ENCODE data around the gene CCKAR. TPM values are rescaled to one million over a fixed set of nuclear protein-coding genes. Genes with fewer than 3 reads are reported as not detected.

Gene CCKAR
- total RNA-seq, 1 donor from 2014 or later = not detected

DNA sequence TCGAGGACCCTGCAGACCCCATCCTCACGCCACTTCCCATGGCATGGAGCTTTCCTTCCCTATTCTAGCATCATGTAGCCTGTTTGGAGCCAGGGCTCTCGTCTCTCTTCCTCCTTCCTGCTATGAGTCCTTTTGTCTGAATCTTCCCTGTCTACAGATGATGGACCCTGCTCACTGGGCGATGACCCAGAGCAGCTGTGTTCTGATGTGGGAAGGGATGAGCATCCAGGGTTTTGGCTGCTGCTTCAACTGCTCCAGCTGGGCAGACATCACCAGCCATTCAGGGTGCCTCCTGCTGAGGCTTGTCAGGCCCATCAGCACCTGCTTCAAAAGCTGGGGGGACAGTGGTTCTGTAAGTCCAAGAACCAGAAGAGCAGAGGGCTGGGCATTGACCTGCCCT is 3.2 kb upstream of the CCKAR start:
- H3K27me3 ChIP-seq (ENCODE audit: control insufficient read depth in 3 of 3, insufficient read depth in 3 of 3, low read length in 3 of 3) = peaks cover 0 to 16% (median 4%) of the 10 kb centered on the region in 3 donors
- no peaks in the 10 kb centered on the region for H3K9me3 ChIP-seq (ENCODE audit: control insufficient read depth in 3 of 3, low read length in 3 of 3)

DNA sequence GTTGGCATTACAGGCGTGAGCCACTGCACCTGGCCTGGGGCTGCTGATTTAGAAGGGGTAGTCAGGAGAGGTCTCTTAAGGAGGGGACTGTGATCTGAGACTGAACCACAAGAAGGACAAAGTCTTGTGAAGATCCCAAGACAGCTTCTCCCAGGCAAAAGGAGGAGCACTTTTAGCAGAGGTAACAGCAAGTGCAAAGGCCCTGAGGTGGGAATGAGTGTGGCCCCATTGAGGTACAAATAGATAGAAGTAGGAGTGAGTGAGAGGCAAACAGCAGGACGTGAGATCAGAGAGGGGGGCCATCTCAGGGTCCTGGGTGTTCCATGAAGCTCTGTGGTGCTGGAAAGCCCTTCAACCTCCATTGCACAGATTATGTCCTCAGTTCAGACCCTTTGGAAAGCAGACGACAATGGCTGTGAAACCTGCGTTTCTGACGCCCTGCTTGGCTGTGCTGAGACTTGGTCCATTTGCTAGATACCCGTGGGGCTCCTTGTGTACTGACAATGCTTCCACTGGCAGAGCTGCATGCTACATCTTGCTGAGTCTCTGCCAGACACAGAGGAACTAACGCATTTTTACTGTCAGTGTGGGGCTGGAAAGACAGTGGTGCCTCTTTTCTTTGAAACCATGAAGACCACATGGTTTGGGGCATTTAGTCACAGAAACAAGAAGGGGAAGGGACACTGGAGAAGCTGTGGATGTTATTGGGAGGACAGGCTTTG is 1.3 kb upstream of the CCKAR start:
- Histone ChIP-seq H3K36me3 (ENCODE audit: control insufficient read depth in 3 of 3, insufficient read depth in 3 of 3, low read length in 3 of 3) (no peaks in the 10 kb centered on the region), H3K4me3 (ENCODE audit: low read length in 3 of 3) (no peak overlapping the region), H3K27ac (ENCODE audit: low read depth, low read length) (no peak overlapping the region), H3K27me3 (ENCODE audit: control insufficient read depth in 3 of 3, insufficient read depth in 3 of 3, low read length in 3 of 3) (peaks cover 0 to 16% (median 9%) of the 10 kb centered on the region in 3 donors), H3K9ac (ENCODE audit: low read depth in 1 of 3, low read length in 3 of 3) (no peak overlapping the region), H3K9me3 (ENCODE audit: control insufficient read depth in 3 of 3, low read length in 3 of 3) (no peaks in the 10 kb centered on the region), H3K4me1 (ENCODE audit: control insufficient read depth in 3 of 3, insufficient read depth in 3 of 3, low read length in 3 of 3) (no peaks in the 10 kb centered on the region)

More for the DNA sequence above, 3.2 kb upstream of the CCKAR start:
- no peak overlapping the region for H3K9ac ChIP-seq (ENCODE audit: low read depth in 1 of 3, low read length in 3 of 3)
- H3K4me3 ChIP-seq (ENCODE audit: low read length in 3 of 3) = no peak overlapping the region
- no peaks in the 10 kb centered on the region for H3K4me1 ChIP-seq (ENCODE audit: control insufficient read depth in 3 of 3, insufficient read depth in 3 of 3, low read length in 3 of 3)
- H3K27ac ChIP-seq (ENCODE audit: low read depth, low read length) = no peak overlapping the region
- no peaks in the 10 kb centered on the region for H3K36me3 ChIP-seq (ENCODE audit: control insufficient read depth in 3 of 3, insufficient read depth in 3 of 3, low read length in 3 of 3)

DNA sequence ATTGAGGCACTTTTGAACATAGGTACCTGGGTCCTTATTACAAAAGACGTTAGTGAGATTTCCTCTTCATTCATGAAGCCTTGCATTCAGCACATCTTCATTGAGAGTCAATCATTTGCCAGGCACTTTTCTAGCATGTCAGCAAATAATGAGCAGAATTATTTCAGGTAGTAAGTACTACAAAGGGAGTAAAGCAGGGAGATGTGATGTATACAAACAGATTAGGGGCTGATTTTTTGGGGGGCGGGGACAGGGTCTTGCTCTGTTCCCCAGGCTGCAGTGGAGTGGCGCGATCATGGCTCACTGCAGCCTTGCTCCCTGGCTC is 638 bp upstream of the CCKAR start:
- H3K27me3 ChIP-seq (ENCODE audit: control insufficient read depth in 3 of 3, insufficient read depth in 3 of 3, low read length in 3 of 3) = peaks cover 0 to 16% (median 9%) of the 10 kb centered on the region in 3 donors

DNA sequence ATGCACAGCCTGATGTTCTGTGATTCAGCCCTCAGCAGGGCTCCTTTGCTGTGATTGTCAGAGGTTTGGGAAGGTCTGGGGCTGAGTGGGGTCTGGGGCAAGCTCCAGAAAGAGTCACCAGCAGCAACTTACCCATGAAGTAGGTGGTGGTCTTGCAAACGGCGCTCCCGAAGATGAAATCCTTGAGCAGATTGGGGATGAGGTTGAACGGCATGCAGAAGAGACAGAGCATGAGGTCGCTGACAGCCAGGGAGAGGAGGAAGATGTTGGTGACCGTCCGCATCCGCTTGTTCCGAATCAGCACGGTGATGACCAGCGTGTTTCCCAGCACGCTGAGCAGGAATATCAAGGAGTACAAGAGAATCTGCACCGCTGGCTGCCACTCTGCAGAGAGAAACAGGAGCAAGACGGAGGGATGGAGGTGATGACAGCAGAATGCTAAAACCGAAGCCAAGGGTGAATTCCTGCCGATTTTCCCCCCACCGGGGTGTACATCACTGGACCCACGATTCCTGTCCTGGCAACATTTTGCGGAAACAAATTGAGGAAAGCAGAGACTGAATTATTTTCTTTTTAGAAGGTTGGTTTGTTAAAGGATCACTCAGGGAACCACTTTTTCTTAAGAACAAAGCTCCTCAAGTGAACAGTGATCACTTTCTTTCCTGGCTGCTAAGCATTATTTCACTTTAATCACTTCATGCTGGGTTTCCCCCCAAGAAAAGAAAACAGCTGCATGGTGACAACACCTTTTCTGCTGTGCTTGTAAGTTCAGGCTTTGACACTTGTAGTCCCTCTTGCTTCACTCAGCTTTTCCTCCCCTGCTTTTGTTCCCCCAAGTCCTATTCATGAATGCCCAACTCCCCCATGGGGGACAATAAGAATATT is 941 bp downstream of the CCKAR start:
- Histone ChIP-seq H3K4me1 (ENCODE audit: control insufficient read depth in 3 of 3, insufficient read depth in 3 of 3, low read length in 3 of 3) (no peaks in the 10 kb centered on the region), H3K36me3 (ENCODE audit: control insufficient read depth in 3 of 3, insufficient read depth in 3 of 3, low read length in 3 of 3) (no peaks in the 10 kb centered on the region), H3K9ac (ENCODE audit: low read depth in 1 of 3, low read length in 3 of 3) (no peak overlapping the region), H3K27me3 (ENCODE audit: control insufficient read depth in 3 of 3, insufficient read depth in 3 of 3, low read length in 3 of 3) (peaks cover 0 to 16% (median 12%) of the 10 kb centered on the region in 3 donors), H3K4me3 (ENCODE audit: low read length in 3 of 3) (no peak overlapping the region), H3K27ac (ENCODE audit: low read depth, low read length) (no peak overlapping the region), H3K9me3 (ENCODE audit: control insufficient read depth in 3 of 3, low read length in 3 of 3) (no peaks in the 10 kb centered on the region)

More for the DNA sequence above, 638 bp upstream of the CCKAR start:
- Histone ChIP-seq H3K36me3 (ENCODE audit: control insufficient read depth in 3 of 3, insufficient read depth in 3 of 3, low read length in 3 of 3) (no peaks in the 10 kb centered on the region), H3K4me1 (ENCODE audit: control insufficient read depth in 3 of 3, insufficient read depth in 3 of 3, low read length in 3 of 3) (no peaks in the 10 kb centered on the region), H3K9ac (ENCODE audit: low read depth in 1 of 3, low read length in 3 of 3) (no peak overlapping the region), H3K4me3 (ENCODE audit: low read length in 3 of 3) (no peak overlapping the region), H3K9me3 (ENCODE audit: control insufficient read depth in 3 of 3, low read length in 3 of 3) (no peaks in the 10 kb centered on the region), H3K27ac (ENCODE audit: low read depth, low read length) (no peak overlapping the region)

DNA sequence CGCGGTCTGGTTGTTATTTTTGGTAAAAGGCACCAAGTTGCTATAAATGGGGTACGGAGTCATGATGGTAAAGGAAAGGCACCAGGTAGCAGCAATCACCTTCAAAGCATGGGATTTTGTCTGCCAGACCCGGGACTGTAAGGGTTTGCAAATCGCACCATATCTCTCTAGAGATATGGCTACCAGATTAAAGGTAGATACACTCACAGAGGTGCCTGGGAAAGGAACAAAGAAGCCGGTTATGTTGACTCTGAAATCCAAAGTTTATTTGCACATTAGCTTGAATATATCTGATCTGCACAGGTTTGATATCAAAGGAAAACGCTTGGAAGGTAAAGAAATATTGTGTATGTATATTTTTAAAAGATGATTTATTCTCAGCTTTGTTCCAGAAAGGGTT is 4.6 kb downstream of the CCKAR start:
- Histone ChIP-seq H3K36me3 (ENCODE audit: control insufficient read depth in 3 of 3, insufficient read depth in 3 of 3, low read length in 3 of 3) (no peaks in the 10 kb centered on the region), H3K4me3 (ENCODE audit: low read length in 3 of 3) (no peak overlapping the region), H3K9me3 (ENCODE audit: control insufficient read depth in 3 of 3, low read length in 3 of 3) (no peaks in the 10 kb centered on the region), H3K9ac (ENCODE audit: low read depth in 1 of 3, low read length in 3 of 3) (no peak overlapping the region), H3K27ac (ENCODE audit: low read depth, low read length) (no peak overlapping the region), H3K27me3 (ENCODE audit: control insufficient read depth in 3 of 3, insufficient read depth in 3 of 3, low read length in 3 of 3) (peaks cover 0 to 12% (median 9%) of the 10 kb centered on the region in 3 donors), H3K4me1 (ENCODE audit: control insufficient read depth in 3 of 3, insufficient read depth in 3 of 3, low read length in 3 of 3) (no peaks in the 10 kb centered on the region)

DNA sequence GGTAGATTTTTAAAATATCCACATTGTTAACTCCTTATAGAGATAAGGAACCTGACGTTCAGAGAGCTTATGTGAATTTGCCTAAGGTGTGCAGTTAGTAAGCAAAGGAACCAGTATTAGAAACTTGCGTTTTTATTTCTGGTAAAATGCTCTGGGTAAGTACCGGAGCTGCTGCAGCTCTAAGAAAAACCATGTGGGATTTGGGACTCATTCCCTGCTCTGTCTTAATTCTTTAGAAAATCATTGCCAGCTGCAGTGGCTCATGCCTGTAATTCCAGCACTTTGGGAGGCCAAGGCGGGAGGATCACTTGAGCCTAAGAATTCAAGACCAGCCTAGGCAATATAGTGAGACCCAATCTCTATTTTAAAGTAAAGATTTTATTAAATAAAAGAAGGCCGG is 5.8 kb downstream of the CCKAR start:
- no peak overlapping the region for H3K4me3 ChIP-seq (ENCODE audit: low read length in 3 of 3)
- no peaks in the 10 kb centered on the region for H3K36me3 ChIP-seq (ENCODE audit: control insufficient read depth in 3 of 3, insufficient read depth in 3 of 3, low read length in 3 of 3)
- H3K27ac ChIP-seq (ENCODE audit: low read depth, low read length) = no peak overlapping the region
- H3K9ac ChIP-seq (ENCODE audit: low read depth in 1 of 3, low read length in 3 of 3) = no peak overlapping the region
- peaks cover 0 to 12% (median 5%) of the 10 kb centered on the region in 3 donors for H3K27me3 ChIP-seq (ENCODE audit: control insufficient read depth in 3 of 3, insufficient read depth in 3 of 3, low read length in 3 of 3)
- no peaks in the 10 kb centered on the region for H3K9me3 ChIP-seq (ENCODE audit: control insufficient read depth in 3 of 3, low read length in 3 of 3)
- no peaks in the 10 kb centered on the region for H3K4me1 ChIP-seq (ENCODE audit: control insufficient read depth in 3 of 3, insufficient read depth in 3 of 3, low read length in 3 of 3)

DNA sequence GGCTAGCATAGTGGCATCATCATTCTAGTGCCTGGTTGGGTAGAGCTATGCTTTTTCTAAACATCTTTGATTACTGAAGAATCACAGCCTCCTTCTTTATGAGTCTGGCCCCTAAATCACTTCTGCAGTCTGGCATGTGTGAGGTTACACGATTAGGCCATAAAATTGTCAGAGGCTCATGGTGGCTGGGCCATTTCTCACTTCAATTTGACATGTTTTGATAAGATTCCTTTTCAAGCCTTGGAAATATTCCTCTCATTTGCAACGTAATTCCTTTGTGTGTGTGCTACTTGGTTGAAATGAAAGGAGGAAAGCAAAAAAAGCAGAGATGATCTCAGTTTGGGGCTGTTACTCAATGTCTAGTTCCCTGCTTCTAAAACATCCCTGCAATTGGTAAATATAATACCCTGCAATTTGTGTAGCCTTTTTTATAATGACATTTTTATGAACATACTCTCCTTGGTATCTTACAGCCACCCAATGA is 6.2 kb downstream of the CCKAR start:
- Histone ChIP-seq H3K9ac (ENCODE audit: low read depth in 1 of 3, low read length in 3 of 3) (no peak overlapping the region), H3K4me3 (ENCODE audit: low read length in 3 of 3) (no peak overlapping the region), H3K4me1 (ENCODE audit: control insufficient read depth in 3 of 3, insufficient read depth in 3 of 3, low read length in 3 of 3) (no peaks in the 10 kb centered on the region), H3K36me3 (ENCODE audit: control insufficient read depth in 3 of 3, insufficient read depth in 3 of 3, low read length in 3 of 3) (no peaks in the 10 kb centered on the region), H3K27me3 (ENCODE audit: control insufficient read depth in 3 of 3, insufficient read depth in 3 of 3, low read length in 3 of 3) (peaks cover 0 to 10% (median 2%) of the 10 kb centered on the region in 3 donors), H3K9me3 (ENCODE audit: control insufficient read depth in 3 of 3, low read length in 3 of 3) (no peaks in the 10 kb centered on the region), H3K27ac (ENCODE audit: low read depth, low read length) (no peak overlapping the region)

DNA sequence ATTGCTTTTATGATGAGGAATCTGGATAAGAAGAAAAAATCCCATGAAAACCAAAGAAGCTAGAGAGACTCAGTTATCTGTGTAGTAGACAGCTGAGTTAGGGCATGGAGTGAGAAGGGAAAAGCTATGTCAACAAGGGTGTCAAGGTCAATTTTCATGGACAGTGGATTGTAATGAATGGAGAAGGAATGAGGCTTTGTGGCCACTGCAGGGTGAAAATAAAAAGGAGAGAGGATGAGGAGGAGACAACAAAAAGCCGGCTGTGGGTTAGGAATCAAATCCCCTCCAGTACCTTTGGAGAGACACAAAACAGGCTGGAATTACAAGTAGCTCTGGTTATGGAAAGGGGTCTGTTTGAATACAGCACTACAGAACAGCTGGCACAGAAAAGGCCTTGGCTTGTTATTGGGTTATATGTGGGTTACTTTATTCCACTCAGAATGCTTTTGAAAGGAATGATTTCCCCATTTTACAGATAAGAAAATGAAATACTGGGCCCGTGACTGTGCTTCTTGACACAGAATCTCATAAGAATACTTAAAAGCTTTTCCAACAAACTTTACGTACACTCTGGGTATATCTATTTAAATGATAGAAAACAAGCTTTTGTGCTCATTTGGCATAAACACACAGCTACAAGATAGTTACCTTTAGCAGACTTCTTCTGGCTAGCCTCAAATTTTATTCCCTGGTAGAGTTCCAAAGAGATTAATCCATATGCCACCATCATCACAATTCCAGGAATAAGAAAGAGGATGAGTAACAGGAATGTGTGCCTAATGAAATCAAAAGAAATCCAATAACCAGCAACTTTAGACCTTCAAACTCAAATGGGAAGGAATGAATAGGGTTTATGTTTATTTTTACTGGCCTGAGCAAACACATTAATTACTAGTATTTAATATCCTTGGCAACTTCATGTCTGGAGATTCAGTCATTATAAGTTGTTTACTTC is 7.5 kb downstream of the CCKAR start:
- H3K27me3 ChIP-seq (ENCODE audit: control insufficient read depth in 3 of 3, insufficient read depth in 3 of 3, low read length in 3 of 3) = peaks cover 0 to 3% (median 0%) of the 10 kb centered on the region in 3 donors
- no peaks in the 10 kb centered on the region for H3K9me3 ChIP-seq (ENCODE audit: control insufficient read depth in 3 of 3, low read length in 3 of 3)
- H3K4me3 ChIP-seq (ENCODE audit: low read length in 3 of 3) = no peak overlapping the region
- H3K9ac ChIP-seq (ENCODE audit: low read depth in 1 of 3, low read length in 3 of 3) = no peak overlapping the region
- no peaks in the 10 kb centered on the region for H3K36me3 ChIP-seq (ENCODE audit: control insufficient read depth in 3 of 3, insufficient read depth in 3 of 3, low read length in 3 of 3)
- no peak overlapping the region for H3K27ac ChIP-seq (ENCODE audit: low read depth, low read length)
- H3K4me1 ChIP-seq (ENCODE audit: control insufficient read depth in 3 of 3, insufficient read depth in 3 of 3, low read length in 3 of 3) = no peaks in the 10 kb centered on the region

DNA sequence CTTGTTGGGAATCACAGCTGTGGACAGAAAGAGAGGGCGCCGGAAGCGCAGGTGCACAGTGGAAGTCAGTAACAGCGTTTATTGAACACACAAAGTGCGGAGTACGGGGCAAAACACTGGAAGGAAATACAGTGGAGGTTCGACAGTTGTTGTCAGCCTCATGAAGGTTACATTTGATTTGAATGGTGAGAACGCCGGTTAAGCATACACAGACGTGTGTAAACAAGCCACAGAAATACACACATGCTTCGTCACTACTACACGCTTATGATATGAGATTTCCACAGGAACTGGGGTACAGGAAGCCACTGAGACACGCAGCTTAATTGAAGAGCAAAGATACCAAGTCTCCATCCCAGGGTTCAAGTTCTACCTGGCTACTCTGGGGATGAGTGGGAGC is 12.0 kb downstream of the CCKAR start:
- no peak overlapping the region for H3K9ac ChIP-seq (ENCODE audit: low read depth in 1 of 3, low read length in 3 of 3)
- H3K27me3 ChIP-seq (ENCODE audit: control insufficient read depth in 3 of 3, insufficient read depth in 3 of 3, low read length in 3 of 3) = no peaks in the 10 kb centered on the region
- H3K4me1 ChIP-seq (ENCODE audit: control insufficient read depth in 3 of 3, insufficient read depth in 3 of 3, low read length in 3 of 3) = no peaks in the 10 kb centered on the region
- no peaks in the 10 kb centered on the region for H3K36me3 ChIP-seq (ENCODE audit: control insufficient read depth in 3 of 3, insufficient read depth in 3 of 3, low read length in 3 of 3)
- H3K4me3 ChIP-seq (ENCODE audit: low read length in 3 of 3) = no peak overlapping the region
- no peaks in the 10 kb centered on the region for H3K9me3 ChIP-seq (ENCODE audit: control insufficient read depth in 3 of 3, low read length in 3 of 3)
- no peak overlapping the region for H3K27ac ChIP-seq (ENCODE audit: low read depth, low read length)
